Fibroblast of upper back skin (primary cell): Measurements from ENCODE around the gene RAI14.
"Not testable (repeated sequence)": the region's sequence is repeated elsewhere in the genome, so short reads cannot be mapped to it uniquely, and the experiment has no call there.

Experiments used
- DNase-seq: peaks from one replicate; pipeline ENCODE4 v3.0.0-alpha.2; 2013

RAI14 gene

DNA sequence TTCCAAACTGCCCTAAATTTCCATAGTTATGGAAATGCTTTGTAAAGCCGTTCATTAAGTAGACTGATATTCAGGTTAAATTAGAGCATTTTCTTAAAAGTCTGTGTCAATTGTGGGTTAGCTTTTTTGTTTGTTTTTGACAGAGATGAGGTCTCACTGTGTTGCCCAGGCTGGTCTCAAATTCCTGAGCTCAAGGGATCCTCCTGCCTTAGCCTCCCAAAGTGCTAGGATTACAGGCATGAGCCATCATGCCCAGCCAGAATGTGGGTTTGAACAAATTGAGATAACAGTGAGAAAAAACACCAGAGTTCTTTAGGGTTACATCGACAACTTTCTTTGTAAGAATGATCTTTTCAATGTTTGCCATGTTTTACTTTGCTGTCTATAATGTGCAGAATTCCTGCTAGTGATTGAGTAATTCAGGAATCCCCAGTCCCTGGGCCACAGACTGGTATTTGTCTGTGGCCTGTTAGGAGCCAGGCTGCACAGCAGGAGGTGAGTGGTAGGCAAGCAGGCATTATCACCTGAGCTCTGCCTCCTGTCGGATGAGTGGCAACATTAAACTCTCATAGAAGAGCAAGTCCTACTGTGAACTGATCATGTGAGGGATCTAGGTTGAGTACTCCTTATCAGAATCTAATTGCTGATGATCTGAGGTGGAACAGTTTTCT is 80.5 kb downstream of the RAI14 start:
- DNase-seq, result peak; percentile 74

DNA sequence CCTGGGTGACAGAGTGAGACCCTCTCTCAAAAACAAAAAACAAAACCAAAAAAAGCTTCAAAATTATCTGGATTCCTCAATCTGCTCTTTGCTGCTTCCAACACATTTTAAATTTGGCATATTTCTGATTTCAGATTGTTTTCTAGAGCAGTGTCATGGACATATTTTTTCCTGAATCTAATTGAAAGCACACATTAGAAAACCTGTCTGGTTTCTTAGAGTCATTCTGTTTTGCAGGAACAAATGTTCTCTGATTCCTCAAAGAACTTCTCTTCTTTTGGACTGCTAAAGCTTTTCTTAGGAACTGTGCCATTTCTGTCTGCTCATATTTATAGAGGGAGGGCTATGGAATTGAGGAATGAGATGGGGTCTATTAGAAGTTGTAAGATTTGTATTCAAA is 81.6 kb downstream of the RAI14 start:
- DNase-seq, result no peak

DNA sequence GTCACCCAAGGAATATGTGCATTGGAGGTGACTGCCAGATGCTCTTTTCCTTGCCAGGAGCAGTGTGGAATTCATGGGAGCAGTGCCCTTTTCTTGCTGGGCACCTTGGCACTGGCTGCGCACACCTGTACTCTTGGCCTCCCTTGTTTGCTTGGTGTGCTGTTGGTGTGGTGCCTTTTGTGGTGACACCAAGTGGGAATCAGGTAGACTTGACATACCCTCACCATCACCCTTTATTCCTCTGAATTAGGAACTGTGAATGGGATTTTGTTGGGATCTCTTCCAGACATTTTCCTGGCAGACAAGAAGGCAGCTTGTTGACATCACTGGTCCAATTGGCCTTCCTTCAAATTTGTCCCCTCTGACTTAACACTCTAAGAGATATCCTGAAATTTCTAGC is 82.3 kb downstream of the RAI14 start:
- DNase-seq, result no peak

DNA sequence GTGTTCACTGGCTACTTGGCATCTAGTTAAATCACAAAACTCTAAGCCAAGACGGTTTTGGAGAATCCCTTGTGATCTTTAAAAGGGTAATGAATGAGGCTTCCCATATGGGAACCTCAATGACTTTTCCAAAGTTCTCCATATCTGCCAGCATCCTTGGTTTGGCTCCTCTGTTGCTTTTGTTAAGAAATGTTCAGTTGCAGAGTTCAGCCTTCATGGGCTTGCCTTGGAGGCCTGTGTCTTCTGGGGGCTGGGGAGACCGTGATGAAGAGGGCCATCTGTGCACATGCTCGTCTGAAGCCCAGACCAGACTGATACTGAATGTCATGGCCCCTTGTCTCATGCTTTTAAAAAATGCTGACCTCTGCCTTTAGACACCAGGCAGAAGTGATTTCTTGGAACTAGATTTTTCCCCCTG is 84.3 kb downstream of the RAI14 start:
- DNase-seq, result peak; percentile 46

DNA sequence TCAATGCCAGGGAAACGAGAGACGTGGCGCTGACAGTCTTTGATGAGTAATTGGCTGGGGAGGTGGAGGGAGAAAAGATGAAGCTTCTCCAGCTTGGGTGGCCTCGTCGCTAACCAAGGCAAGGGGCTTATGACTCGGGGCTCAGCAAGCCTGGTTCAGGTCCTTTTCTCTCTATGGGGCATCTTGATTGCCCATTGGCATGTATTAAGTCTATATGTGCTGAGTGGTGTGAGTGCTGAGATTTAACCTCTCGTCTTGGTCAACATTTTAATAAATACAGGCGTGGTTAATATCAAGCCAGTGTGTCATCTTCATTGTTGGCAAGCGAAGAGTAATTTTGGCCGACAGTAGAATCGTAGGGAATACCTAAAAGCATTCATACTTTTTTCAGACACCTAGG is 85.9 kb downstream of the RAI14 start:
- DNase-seq, result peak; percentile 81

DNA sequence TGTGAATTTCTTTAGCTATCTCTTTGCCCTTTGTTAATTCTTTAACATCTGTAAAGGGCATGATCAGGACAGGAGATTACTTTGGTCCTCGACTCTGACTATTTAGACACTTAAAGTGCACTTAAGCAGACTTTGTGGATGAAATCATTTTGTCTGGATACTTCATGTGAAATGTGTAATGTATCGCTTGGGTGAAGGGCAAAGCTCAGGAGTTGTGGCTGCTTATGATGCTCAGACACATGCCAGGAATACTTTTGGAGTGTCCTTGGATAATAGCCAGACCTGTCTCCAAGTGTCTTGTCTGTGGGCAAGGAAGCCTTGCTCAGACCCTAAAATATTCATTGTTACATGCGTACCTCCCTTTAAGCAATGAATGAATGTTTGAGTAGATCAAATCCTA is 87.8 kb downstream of the RAI14 start:
- DNase-seq, result peak; percentile 99

DNA sequence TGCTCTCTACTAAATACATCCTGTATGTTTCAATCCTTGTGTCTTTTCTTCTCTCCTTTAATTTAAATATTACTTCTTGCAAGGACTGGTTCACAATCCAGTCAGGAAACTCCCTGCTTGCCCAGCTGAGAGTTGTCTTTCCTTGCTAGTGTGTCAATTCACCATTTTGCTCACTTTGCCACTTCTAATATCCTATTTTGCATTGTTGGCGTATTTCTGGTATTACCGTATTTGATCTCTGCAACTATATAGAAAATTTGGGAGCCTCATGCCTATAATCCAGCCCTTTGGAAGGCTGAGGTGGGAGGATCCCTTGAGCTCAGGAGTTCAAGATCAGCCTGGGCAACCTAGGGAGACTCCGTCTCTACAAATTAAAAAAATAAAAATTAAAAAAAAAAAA is 92.3 kb downstream of the RAI14 start:
- no peak for DNase-seq

DNA sequence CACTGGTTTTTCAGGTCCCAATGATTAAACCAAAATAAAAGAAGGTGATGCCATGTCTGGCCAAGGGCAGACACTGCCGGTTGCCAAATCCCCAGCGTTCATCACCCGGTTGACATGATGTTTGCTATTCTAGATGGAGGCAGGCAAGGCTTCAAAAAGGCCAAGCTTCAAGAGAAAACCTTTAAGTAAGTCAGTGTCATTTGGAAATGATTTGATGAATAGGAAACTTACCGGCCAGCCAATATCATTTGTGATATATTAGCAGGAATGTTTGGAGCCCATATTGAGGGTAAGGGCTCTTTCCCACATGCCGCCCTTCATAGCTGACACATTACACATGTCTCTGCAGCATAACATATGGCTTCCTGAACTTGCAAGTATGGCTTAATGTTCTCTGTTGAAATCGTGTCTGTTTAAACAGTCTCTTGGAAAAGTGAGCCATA is 93.3 kb downstream of the RAI14 start:
- peak; percentile 98 for DNase-seq

DNA sequence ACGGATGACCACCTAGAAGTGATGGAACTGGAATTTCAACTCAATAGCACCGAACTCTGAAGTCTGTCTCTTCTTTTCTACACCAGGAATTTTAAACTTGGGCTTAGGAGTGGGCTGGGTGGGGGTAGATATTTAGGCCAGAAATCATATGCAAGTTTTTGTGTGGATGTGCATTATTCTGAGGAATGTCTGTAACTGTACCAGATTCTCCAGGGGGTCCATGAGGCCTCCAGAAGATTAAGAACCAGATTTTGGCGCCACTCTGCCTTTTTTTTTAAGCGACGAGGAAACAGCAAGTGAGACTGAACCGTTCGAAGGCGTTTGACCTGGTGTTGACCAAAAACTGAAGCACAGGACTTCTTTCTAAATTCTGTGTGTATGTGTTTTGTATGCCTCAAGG is 94.1 kb downstream of the RAI14 start:
- peak; percentile 91 for DNase-seq

DNA sequence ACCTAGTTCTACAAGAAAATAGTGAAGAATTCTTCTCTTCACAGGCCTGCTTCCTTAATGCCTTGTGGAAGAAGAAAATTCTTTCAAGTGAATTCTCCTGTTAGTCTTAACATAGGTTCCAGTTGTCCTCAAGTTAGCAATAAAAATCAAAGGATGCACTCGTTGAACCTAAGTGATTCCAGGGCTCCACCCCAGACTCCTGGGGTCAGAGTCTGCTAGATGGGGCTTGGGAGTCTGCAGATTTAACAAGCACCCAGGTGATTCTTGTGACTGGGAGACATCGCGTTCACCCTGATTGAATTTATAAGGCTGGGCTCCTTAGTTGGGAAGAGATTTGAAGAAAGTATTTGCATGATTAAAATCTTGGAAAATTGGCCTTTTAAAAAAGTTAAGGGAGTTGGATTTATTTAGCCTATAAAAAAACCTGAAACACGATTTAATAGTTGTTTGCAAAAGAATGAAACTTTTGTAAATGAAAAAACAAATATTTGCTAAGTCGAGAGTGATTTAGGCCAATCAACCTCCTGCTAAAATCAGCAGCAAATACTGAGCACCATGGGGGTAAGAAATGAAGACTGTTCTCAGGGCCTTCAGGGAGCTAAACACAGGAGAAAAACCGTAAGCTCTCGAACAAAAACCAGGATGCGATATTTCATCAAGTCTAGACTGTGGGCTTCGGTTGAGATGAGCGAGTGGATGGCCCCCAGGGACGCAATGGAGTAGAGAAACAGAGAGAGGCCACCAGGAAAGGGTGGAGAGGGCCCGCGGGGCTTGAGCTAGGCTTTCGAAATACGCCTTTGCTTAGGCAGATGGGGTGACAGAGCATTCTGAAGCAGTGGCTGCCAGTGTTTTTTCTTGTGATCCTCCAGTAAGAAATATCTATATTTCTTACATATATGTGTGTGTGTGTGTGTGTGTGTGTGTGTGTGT is 95.9 kb downstream of the RAI14 start:
- DNase-seq, result peak; percentile 68

DNA sequence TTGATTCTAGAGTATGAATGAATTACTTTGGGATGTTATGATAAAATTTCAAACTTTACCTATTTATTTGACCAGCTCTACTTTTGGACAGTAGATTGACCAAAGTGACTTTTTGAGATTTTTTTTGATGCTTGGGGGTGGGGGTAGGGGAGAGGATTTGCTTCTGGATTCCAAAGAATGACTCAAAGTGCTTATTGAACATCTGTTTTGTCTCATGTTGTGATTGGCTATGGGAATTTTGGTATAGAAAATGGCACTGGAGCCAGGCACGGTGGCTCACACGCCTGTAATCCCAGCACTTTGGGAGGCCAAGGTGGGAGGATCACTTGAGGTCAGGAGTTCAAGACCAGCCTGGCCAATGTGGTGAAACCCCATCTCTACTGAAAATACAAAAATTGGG is 97.1 kb downstream of the RAI14 start:
- DNase-seq, result peak; percentile 42

DNA sequence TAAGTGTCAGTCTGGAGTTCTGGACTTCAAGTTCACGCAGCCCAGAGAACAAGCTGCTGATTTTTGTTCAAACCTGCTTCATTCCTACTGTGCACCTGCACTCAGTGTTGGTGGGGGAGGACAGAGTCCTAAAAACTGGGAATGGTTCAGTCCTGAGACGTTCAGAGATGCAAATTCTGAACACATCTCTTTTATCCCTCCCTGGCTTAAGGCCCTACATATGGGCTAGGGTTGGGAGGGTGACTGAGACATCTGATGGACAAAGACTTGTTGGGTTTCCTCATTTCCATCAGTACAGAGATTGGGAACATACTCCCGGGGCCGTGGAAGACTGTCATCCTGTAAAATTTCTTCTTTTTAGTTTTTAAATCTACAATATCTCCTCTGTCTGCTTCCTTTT is 99.8 kb downstream of the RAI14 start:
- DNase-seq, result no peak

DNA sequence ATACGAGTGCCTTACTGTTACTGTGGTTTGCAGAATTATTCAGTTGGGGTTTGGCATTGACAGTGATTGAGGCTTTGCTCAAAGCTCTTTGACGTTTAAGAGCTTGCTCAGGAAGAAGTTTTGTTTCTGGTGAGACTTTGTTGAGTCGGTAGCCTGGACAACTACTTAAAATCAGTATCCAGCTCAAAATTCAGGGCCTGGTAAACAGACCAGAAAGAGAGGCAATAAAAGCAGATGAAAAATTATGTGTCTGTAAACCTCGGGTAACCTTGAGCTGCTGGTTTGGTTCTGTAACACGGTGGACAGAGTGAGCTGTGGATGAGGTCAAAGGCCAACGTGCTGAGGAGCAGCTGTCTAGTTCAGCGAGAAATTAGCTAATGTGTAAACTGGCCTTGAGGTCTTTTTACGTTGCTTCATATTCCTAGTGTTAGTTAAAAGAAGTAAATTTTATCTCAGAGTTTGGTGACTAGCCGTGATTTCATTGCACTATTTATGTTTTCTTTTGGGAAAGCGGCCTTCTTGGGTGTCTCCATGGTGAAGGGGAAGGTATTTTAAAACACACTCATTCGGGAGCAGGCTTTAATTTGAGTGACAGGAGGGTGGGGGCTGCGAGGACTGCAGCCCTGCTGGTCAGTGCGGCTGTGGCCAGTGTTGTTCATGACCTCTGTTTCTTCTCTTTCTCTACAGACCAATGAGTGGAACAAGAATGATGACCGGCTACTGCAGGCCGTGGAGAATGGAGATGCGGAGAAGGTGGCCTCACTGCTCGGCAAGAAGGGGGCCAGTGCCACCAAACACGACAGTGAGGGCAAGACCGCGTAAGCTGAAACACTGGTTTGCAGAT is 100.9 kb downstream of the RAI14 start:
- DNase-seq, result peak; percentile 50

DNA sequence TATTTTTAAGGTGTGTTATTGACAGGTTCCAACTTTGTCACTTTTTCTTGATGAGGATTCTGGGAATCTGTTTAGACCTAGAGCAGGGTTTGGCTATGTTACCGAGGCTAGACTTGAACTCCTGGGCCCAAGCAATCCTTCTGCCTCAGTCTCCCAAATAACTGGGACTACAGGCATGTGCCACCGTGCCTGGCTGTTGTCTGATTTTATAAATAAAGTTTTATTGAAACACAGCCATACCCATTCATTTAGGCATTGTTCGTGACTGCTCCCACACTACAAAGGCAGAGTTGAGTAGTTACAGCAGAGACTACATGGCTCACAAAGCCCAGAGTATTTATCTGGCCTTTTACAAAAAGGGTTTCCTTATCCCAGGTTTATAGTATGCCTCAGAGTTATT is 102.4 kb downstream of the RAI14 start:
- no peak for DNase-seq

DNA sequence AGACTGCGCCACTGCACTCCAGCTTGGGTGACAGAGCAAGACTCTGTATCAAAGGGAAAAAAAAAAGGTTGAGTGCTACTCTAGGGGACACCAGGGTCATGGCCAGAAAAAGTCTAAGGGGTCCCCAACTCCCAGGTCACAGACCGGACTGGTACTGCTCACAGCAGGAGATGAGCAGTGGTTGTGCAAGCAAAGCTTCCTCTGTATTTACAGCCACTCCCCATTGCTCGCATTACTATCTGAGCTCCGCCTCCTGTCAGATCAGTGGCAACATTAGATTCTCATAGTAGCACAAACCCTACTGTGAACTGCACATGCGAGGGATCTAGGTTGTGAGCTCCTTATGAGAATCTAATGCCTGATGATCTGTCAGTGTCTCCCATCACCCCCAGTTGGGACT is 103.1 kb downstream of the RAI14 start:
- DNase-seq, result not testable (repeated sequence)

DNA sequence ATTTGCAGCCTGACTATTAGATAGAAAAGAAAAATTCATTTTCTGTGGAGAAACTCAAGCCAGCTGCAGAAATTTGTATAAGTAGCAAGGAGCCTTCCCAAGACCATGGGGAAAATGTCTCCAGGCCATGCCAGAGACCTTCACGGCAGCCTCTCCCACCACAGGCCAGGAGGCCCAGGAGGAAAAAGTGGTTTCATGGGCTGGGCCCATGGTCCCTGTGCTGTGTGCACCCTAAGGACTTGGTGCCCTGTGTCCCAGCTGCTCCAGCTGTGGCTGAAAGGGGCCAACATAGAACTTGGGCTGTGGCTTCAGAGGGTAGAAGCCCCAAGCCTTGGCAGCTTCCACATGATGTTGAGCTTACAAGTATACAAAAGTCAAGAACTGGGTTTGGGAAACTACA is 109.5 kb downstream of the RAI14 start:
- no peak for DNase-seq

DNA sequence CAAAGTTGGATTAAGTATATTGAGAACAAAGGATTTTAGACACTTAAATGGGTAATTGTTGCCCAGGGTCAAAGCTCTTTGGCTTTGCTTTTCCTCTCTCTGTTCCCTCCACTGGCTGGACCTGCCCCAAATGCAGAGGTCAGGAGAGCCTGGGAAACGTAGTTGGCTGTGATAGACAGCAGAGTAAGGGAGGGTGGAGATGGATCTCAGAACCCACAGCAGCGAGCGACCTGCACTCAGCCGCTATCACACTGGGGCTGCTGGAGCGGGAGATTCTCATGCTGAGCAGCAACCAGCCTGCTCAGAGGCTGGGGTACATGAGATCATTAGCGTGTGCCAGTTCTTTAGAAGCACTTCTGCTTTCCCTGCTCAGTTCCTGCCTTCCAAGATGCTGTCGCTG is 111.1 kb downstream of the RAI14 start:
- no peak for DNase-seq

DNA sequence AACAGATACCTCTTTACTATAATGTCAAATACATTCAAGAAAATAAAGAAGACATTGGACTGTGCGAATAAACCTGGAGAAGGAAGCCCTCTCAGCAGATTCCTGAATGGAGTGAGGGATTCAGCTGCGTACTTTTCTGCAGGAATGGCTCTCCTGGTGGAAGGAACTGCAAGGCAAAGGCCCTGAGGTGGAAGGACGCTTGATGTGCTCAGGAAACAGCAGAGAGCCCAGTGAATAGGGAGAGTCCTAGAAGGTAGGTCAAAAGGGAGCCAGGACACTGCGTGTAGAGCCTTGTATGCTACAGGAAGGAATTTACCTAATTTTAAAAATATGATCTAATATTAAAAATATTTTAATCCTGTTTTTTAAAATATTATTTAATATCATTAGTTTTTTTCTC is 114.4 kb downstream of the RAI14 start:
- DNase-seq, result no peak

DNA sequence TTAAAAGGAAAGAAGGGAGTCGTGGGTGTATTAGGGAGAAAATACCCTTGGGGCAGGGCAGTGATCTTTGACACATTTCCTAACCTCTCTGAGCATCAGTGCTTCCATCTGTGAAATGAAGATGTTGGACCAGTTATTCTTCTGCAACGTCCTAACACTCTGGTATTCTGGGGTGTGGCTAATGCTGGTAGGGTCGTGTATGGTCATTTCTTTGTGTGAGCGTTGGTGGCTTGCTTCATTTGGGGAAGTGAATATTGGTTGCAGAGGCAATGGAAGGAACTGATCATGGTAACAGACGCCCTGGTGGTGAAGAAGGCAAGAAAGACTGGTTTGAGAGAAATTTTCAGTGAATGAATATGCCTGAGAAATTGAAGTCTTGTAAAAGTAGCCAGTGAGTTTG is 114.9 kb downstream of the RAI14 start:
- no peak for DNase-seq

DNA sequence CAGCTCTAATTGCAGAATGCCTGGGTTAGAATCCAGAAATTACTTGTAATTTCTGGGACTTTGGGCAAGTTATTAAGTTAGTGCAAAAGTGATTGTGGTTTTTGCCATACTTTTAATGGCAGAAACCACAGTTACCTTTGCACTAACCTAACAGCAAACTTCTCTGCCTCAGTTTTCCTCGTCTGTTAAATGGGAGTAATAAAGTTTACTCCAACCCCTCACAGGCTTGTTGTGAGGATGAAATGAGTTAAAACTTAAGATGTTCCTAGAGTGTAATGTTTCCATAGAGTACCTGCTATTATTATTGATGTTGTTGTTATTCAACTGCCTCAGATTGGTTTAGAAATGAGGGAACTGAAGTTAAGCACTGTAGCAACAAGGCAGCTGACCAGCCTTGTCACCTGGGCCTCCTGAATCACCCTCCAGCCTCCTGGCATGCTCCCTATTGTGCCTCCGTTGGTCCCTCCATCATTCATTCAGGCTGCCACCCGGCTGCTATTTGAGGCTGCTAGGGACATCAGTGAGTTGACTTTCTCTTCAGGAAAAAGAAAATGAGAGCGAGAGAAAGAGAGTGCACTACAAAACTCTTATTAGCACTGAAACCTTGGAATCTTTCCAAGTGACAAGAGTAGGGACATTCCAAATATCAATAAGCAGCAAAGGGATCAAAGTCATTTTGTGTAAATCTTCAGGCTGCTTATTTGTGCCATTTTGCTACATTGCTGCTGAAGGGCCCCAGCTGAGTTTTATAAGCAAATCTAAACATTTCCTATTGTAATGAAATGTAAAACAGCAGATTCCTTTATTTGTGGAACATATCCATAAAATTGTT is 116.4 kb downstream of the RAI14 start:
- no peak for DNase-seq

DNA sequence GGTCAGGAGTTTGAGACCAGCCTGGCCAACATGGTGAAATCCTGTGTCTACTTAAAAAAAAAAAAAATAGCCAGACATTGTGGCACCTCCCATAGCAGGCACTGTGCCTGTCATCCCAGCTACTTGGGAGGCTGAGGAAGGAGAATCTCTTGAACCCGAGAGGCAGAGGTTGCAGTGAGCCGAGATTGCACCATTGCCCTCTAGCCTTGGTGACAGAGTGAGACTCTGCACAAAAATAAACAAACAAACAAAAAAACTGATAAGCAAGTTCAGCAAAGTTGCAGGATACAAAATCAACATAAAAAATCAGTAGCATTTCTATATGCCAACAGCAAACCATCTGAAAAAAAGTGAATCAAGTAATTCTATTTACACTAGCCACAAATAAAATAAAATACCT is 118.0 kb downstream of the RAI14 start:
- DNase-seq, result no peak

DNA sequence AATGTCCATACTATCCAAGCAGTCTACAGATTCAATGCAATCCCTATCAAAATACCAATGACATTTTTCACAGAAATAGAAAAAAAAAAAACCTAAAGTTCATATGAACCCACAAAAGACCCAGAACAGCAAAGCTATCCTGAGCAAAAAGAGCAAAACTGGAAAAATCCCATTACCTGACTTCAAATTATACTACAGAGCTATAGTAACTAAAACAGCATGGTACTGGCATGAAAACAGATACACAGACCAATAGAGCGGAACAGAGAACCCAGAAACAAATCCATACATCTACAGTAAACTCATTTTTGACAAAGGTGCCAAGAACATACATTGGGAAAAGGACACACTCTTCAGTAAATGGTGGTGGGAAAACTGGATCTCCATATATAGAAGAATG is 118.5 kb downstream of the RAI14 start:
- not testable (repeated sequence) for DNase-seq
